ENCODE data around the gene ESYT3.

The ESYT3 gene

GRCh38 chr3:138445654-138446053 lies 11.2 kb downstream of the ESYT3 start:
- H3K27ac ChIP-seq (ENCODE audit: low read depth, low read length), result no peak overlapping the region
- H3K27me3 ChIP-seq (ENCODE audit: low read length), result no peaks in the 10 kb centered on the region
- no peaks in the 10 kb centered on the region for H3K36me3 ChIP-seq (ENCODE audit: low read length)
- TF ChIP-seq EZH2phosphoT487 (conservative IDR thresholded peaks at IDR 0.05; ENCODE audit: low read length) (no peak), CTCF (IDR thresholded peaks at IDR 0.05; ENCODE audit: insufficient read depth, low read length, poor library complexity, severe bottlenecking) (no peak)
- no peaks in the 10 kb centered on the region for H4K20me1 ChIP-seq (ENCODE audit: low read depth, low read length)
- no peak overlapping the region for H3K4me3 ChIP-seq (ENCODE audit: insufficient read depth, low read length, poor library complexity, severe bottlenecking)
- H3K4me2 ChIP-seq (ENCODE audit: low read depth, low read length, poor library complexity, severe bottlenecking), result no peak overlapping the region
- H3K9me3 ChIP-seq (ENCODE audit: insufficient read depth, low read length), result no peaks in the 10 kb centered on the region
- no peaks in the 10 kb centered on the region for H3K79me2 ChIP-seq (ENCODE audit: insufficient read depth, low read length)
- H3K9ac ChIP-seq (ENCODE audit: low read length), result no peak overlapping the region
- no peak overlapping the region for H2AFZ ChIP-seq (ENCODE audit: low read depth, low read length, severe bottlenecking)
- no peaks in the 10 kb centered on the region for H3F3A ChIP-seq (ENCODE audit: insufficient read depth)
- no peaks in the 10 kb centered on the region for H3K9me2 ChIP-seq (replicated peaks; ENCODE audit: insufficient read depth, low read length)

GRCh38 chr3:138448631-138449030 lies 14.2 kb downstream of the ESYT3 start:
- no peaks in the 10 kb centered on the region for H3K79me2 ChIP-seq (ENCODE audit: insufficient read depth, low read length)

GRCh38 chr3:138449490-138449889 lies 15.1 kb downstream of the ESYT3 start:
- TF ChIP-seq EZH2phosphoT487 (conservative IDR thresholded peaks at IDR 0.05; ENCODE audit: low read length) (no peak), CTCF (IDR thresholded peaks at IDR 0.05; ENCODE audit: insufficient read depth, low read length, poor library complexity, severe bottlenecking) (no peak)
- no peak overlapping the region for H3K4me3 ChIP-seq (ENCODE audit: insufficient read depth, low read length, poor library complexity, severe bottlenecking)
- no peak overlapping the region for H3K4me2 ChIP-seq (ENCODE audit: low read depth, low read length, poor library complexity, severe bottlenecking)
- no peak overlapping the region for H3K27ac ChIP-seq (ENCODE audit: low read depth, low read length)
- no peaks in the 10 kb centered on the region for H3K36me3 ChIP-seq (ENCODE audit: low read length)
- no peaks in the 10 kb centered on the region for H3K79me2 ChIP-seq (ENCODE audit: insufficient read depth, low read length)
- no peaks in the 10 kb centered on the region for H3K9me3 ChIP-seq (ENCODE audit: insufficient read depth, low read length)
- H3K27me3 ChIP-seq (ENCODE audit: low read length), result no peaks in the 10 kb centered on the region
- no peak overlapping the region for H2AFZ ChIP-seq (ENCODE audit: low read depth, low read length, severe bottlenecking)
- H3K9ac ChIP-seq (ENCODE audit: low read length), result no peak overlapping the region
- no peaks in the 10 kb centered on the region for H4K20me1 ChIP-seq (ENCODE audit: low read depth, low read length)
- H3F3A ChIP-seq (ENCODE audit: insufficient read depth), result no peaks in the 10 kb centered on the region
- H3K9me2 ChIP-seq (replicated peaks; ENCODE audit: insufficient read depth, low read length), result no peaks in the 10 kb centered on the region

More at GRCh38 chr3:138448631-138449030, 14.2 kb downstream of the ESYT3 start:
- H4K20me1 ChIP-seq (ENCODE audit: low read depth, low read length), result no peaks in the 10 kb centered on the region
- H2AFZ ChIP-seq (ENCODE audit: low read depth, low read length, severe bottlenecking), result no peak overlapping the region
- no peaks in the 10 kb centered on the region for H3K9me2 ChIP-seq (replicated peaks; ENCODE audit: insufficient read depth, low read length)
- no peaks in the 10 kb centered on the region for H3K36me3 ChIP-seq (ENCODE audit: low read length)
- TF ChIP-seq EZH2phosphoT487 (conservative IDR thresholded peaks at IDR 0.05; ENCODE audit: low read length), result no peak
- TF ChIP-seq CTCF (IDR thresholded peaks at IDR 0.05; ENCODE audit: insufficient read depth, low read length, poor library complexity, severe bottlenecking), result no peak
- H3K4me2 ChIP-seq (ENCODE audit: low read depth, low read length, poor library complexity, severe bottlenecking), result no peak overlapping the region
- H3K9me3 ChIP-seq (ENCODE audit: insufficient read depth, low read length), result no peaks in the 10 kb centered on the region
- no peak overlapping the region for H3K4me3 ChIP-seq (ENCODE audit: insufficient read depth, low read length, poor library complexity, severe bottlenecking)
- H3K27ac ChIP-seq (ENCODE audit: low read depth, low read length), result no peak overlapping the region
- H3K27me3 ChIP-seq (ENCODE audit: low read length), result no peaks in the 10 kb centered on the region
- no peak overlapping the region for H3K9ac ChIP-seq (ENCODE audit: low read length)
- no peaks in the 10 kb centered on the region for H3F3A ChIP-seq (ENCODE audit: insufficient read depth)
